Body of pancreas (tissue), 4 donors: ENCODE measurements around the gene ALLC.

ENCODE experiments used
- CTCF ChIP-seq, 7 experiments: fragments of 450-650 bp in 4 of 7; fragments of 200-600 bp in 3 of 7; sonication (generic) in 3 of 7; IDR thresholded peaks; one replicate each; pipeline ENCODE4 v1.5.1; 2016 to 2019; ENCODE audit warnings: antibody characterized with exemption in 7 of 7
- POLR2A ChIP-seq, 3 donors: fragments of 450-650 bp; IDR thresholded peaks; one replicate each; pipeline ENCODE4 v1.6.1; 2016; ENCODE audit warnings: antibody characterized with exemption in 3 of 3, mild to moderate bottlenecking in 2 of 3

GRCh38 chr2:3747032-3747654 lies 89.1 kb downstream of the ALLC start:
- TF ChIP-seq CTCF (IDR thresholded peaks at IDR 0.05): no peak
- TF ChIP-seq POLR2A (IDR thresholded peaks at IDR 0.05): no peak
